IMR-90 (cell line): ENCODE results near the gene ZNF132. TPM values are rescaled to one million over a fixed set of nuclear protein-coding genes. Genes with fewer than 3 reads are reported as not detected.

Experiments
- ATAC-seq: fragments of 200-7000 bp; cut with Tn5 transposase; 2 replicates; pipeline ENCODE4 v1.9.1; 2020; ENCODE audit warnings: low read depth, mild to moderate bottlenecking, moderate library complexity
- BruUV-seq: library from RNA; stranded (reverse); fragments of 400-500 nt; replicated peaks from 2 replicates; lab custom pipeline; 2021; lab: Mats Ljungman, UMichigan
- CTCF ChIA-PET: fragments of 300-600 bp; formaldehyde crosslinking; extraction: SDS; loops from one replicate; lab custom pipeline; 2021; ENCODE audit warnings: antibody characterized with exemption; lab: Yijun Ruan, JAX
- POLR2A ChIA-PET: fragments of 300-600 bp; sonication (Branson Sonifier 250); formaldehyde crosslinking; loops from one replicate; lab custom pipeline; 2022; ENCODE audit warnings: antibody characterized with exemption; ENCODE audit not compliant: unreplicated experiment; lab: Charles Lee
- DNase-seq: peaks from one replicate; pipeline ENCODE4 v3.0.0; 2013
- H2AFZ ChIP-seq: replicated peaks from 2 replicates; pipeline ENCODE3; 2013; ENCODE audit warnings: low read length, mild to moderate bottlenecking; ENCODE audit not compliant: poor library complexity
- H2AK5ac ChIP-seq: 2 replicates; pipeline ENCODE4 v1.6.1; 2013; ENCODE audit warnings: low read depth, low read length, inconsistent platforms
- H2AK9ac ChIP-seq: replicated peaks from 2 replicates; pipeline ENCODE3; 2013; ENCODE audit warnings: mild to moderate bottlenecking, low read depth, low read length, moderate library complexity; ENCODE audit not compliant: poor library complexity
- H2BK120ac ChIP-seq: 2 replicates; pipeline ENCODE4 v1.6.1; 2013; ENCODE audit warnings: low read depth, low read length, inconsistent platforms
- H2BK15ac ChIP-seq: 3 replicates; pipeline ENCODE4 v1.6.1; 2013; ENCODE audit warnings: low read depth, low read length, inconsistent platforms
- H2BK20ac ChIP-seq: 2 replicates; pipeline ENCODE4 v1.6.1; 2013; ENCODE audit warnings: low read depth, mild to moderate bottlenecking, inconsistent platforms, low read length, moderate library complexity
- H2BK5ac ChIP-seq: 2 replicates; pipeline ENCODE4 v1.6.1; 2013; ENCODE audit warnings: mild to moderate bottlenecking, low read depth, low read length, inconsistent platforms; ENCODE audit not compliant: poor library complexity, severe bottlenecking
- H3K14ac ChIP-seq: replicated peaks from 2 replicates; pipeline ENCODE4 v1.6.1; 2013; ENCODE audit warnings: low read depth, low read length, inconsistent platforms
- H3K18ac ChIP-seq: 2 replicates; pipeline ENCODE4 v1.6.1; 2013; ENCODE audit warnings: low read depth, low read length, control low read depth
- H3K23ac ChIP-seq: 2 replicates; pipeline ENCODE4 v1.6.1; 2013; ENCODE audit warnings: low read depth, low read length, inconsistent platforms
- H3K27ac ChIP-seq: 2 replicates; pipeline ENCODE4 v1.5.1; 2013; ENCODE audit warnings: mild to moderate bottlenecking, control low read depth, low read length; ENCODE audit not compliant: insufficient read depth
- H3K27me3 ChIP-seq: 2 replicates; pipeline ENCODE4 v1.6.1; 2013; ENCODE audit warnings: low read length; ENCODE audit not compliant: control insufficient read depth, insufficient read depth
- H3K36me3 ChIP-seq: 2 replicates; pipeline ENCODE4 v1.6.1; 2013; ENCODE audit warnings: low read length, mixed read lengths; ENCODE audit not compliant: control insufficient read depth, insufficient read depth
- H3K4ac ChIP-seq: 2 replicates; pipeline ENCODE4 v1.6.1; 2013; ENCODE audit warnings: low read depth, low read length, inconsistent platforms
- H3K4me1 ChIP-seq: 2 replicates; pipeline ENCODE4 v1.6.1; 2013; ENCODE audit warnings: low read length, mixed read lengths; ENCODE audit not compliant: control insufficient read depth, insufficient read depth
- H3K4me2 ChIP-seq: 2 replicates; pipeline ENCODE4 v1.6.1; 2013; ENCODE audit warnings: low read depth, mild to moderate bottlenecking, control low read depth, low read length, moderate library complexity
- H3K4me3 ChIP-seq: 2 replicates; pipeline ENCODE4 v1.5.1; 2013; ENCODE audit warnings: low read depth, mild to moderate bottlenecking, control low read depth, low read length, moderate library complexity; ENCODE audit not compliant: insufficient read depth
- H3K56ac ChIP-seq: 2 replicates; pipeline ENCODE4 v1.6.1; 2013; ENCODE audit warnings: low read length, inconsistent platforms; ENCODE audit not compliant: insufficient read depth; ENCODE audit errors: extremely low read depth
- H3K79me1 ChIP-seq, 2 experiments: 2 replicates each; pipeline ENCODE4 v1.6.1; 2013; ENCODE audit warnings: low read length in 2 of 2, inconsistent platforms in 1 of 2, low read depth in 1 of 2
- H3K9ac ChIP-seq: 2 replicates; pipeline ENCODE4 v1.6.1; 2013; ENCODE audit warnings: low read depth, low read length, control low read depth
- H3K9me1 ChIP-seq: 2 replicates; pipeline ENCODE4 v1.6.1; 2013; ENCODE audit warnings: low read length, inconsistent platforms; ENCODE audit not compliant: insufficient read depth
- H3K9me3 ChIP-seq: 2 replicates; pipeline ENCODE4 v1.6.1; 2013; ENCODE audit warnings: low read length; ENCODE audit not compliant: control insufficient read depth, insufficient read depth
- H4K20me1 ChIP-seq: 2 replicates; pipeline ENCODE4 v1.6.1; 2013; ENCODE audit warnings: low read length, inconsistent platforms; ENCODE audit not compliant: insufficient read depth
- H4K5ac ChIP-seq: 2 replicates; pipeline ENCODE4 v1.6.1; 2013; ENCODE audit warnings: mild to moderate bottlenecking, low read depth, low read length, control low read depth
- H4K8ac ChIP-seq, 2 experiments: 2 replicates each; pipeline ENCODE4 v1.6.1; 2013; ENCODE audit warnings: low read depth in 2 of 2, low read length in 2 of 2, control low read depth in 1 of 2, inconsistent platforms in 1 of 2
- H4K91ac ChIP-seq: 2 replicates; pipeline ENCODE4 v1.6.1; 2013; ENCODE audit warnings: low read depth, low read length, inconsistent platforms; ENCODE audit not compliant: insufficient read depth
- CEBPB ChIP-seq: IDR thresholded peaks from 2 replicates; pipeline ENCODE4 v1.6.1; 2012; ENCODE audit warnings: low read depth, low read length, improper control_type of control experiment
- CTCF ChIP-seq: conservative IDR thresholded peaks from 2 replicates; pipeline ENCODE4 v1.5.1; 2012; ENCODE audit warnings: mild to moderate bottlenecking, low read depth, low read length, improper control_type of control experiment
- ELK1 ChIP-seq: fragments of 150-350 bp; IDR thresholded peaks from 2 replicates; pipeline ENCODE4 v1.6.1; 2016; ENCODE audit warnings: low read depth, mild to moderate bottlenecking, low read length, moderate library complexity, borderline replicate concordance
- FOS ChIP-seq: fragments of 150-350 bp; IDR thresholded peaks from 2 replicates; pipeline ENCODE4 v1.6.1; 2016; ENCODE audit warnings: low read depth, low read length
- MAFK ChIP-seq: IDR thresholded peaks from 2 replicates; pipeline ENCODE4 v1.6.1; 2012; ENCODE audit warnings: low read depth, low read length, improper control_type of control experiment
- MAZ ChIP-seq: IDR thresholded peaks from 2 replicates; pipeline ENCODE4 v1.6.1; 2012; ENCODE audit warnings: low read depth, mild to moderate bottlenecking, low read length, improper control_type of control experiment, moderate library complexity, borderline replicate concordance
- RAD21 ChIP-seq: IDR thresholded peaks from 2 replicates; pipeline ENCODE4 v1.6.1; 2012; ENCODE audit warnings: low read length, improper control_type of control experiment
- RCOR1 ChIP-seq: IDR thresholded peaks from 2 replicates; pipeline ENCODE4 v1.6.1; 2012; ENCODE audit warnings: mild to moderate bottlenecking, low read length, improper control_type of control experiment; ENCODE audit not compliant: insufficient replicate concordance
- RFX5 ChIP-seq: IDR thresholded peaks from 2 replicates; pipeline ENCODE4 v1.8.0; 2012; ENCODE audit warnings: low read depth, mild to moderate bottlenecking, low read length, moderate library complexity
- SMC3 ChIP-seq: fragments of 150-350 bp; IDR thresholded peaks from 2 replicates; pipeline ENCODE4 v1.6.1; 2016; ENCODE audit warnings: low read depth, mild to moderate bottlenecking, antibody characterized with exemption, low read length, moderate library complexity
- USF2 ChIP-seq: fragments of 150-350 bp; IDR thresholded peaks from 2 replicates; pipeline ENCODE4 v1.6.1; 2017; ENCODE audit warnings: mild to moderate bottlenecking, antibody characterized with exemption, low read length, low read depth
- WGBS, 2 experiments: methylation state at CpG; one replicate each; pipeline versions ENCODE4 v1.1.5 to v1.1.7; 2013; ENCODE audit warnings: missing lambda C conversion rate in 2 of 2; ENCODE audit not compliant: insufficient read length in 1 of 2; ENCODE audit errors: extremely low coverage in 2 of 2; 5-methylcytosine and 5-hydroxymethylcytosine counted together
- dilution Hi-C: fragments of 300-500 bp; cut with HindIII; formaldehyde crosslinking; loops from one replicate; pipeline ENCODE4 v1.14.3; 2018; ENCODE audit warnings: low sequenced_read_pairs; ENCODE audit not compliant: unreplicated experiment
- in situ Hi-C: fragments of 300-500 bp; cut with MboI; formaldehyde crosslinking; loops from 3 replicates; pipeline ENCODE4 v1.14.3; 2019; ENCODE audit warnings: low sequenced_read_pairs, inconsistent platforms, mixed read lengths
- intact Hi-C: fragments of 100-400 bp; cut with micrococcal nuclease; formaldehyde crosslinking; loops from 2 replicates; pipeline ENCODE4 v1.10.0; 2022
- polyA plus RNA-seq, 3 experiments: library from polyadenylated mRNA; depleted of rRNA; stranded (reverse); fragments of >200 nt; gene quantifications; 2 replicates each; pipeline ENCODE4 v1.2.3, GENCODE V29; 2012; ENCODE audit warnings: low replicate concordance in 1 of 3
- total RNA-seq: library from RNA; depleted of rRNA; stranded (reverse); fragments of >200 nt; gene quantifications from 2 replicates; pipeline ENCODE4 v1.2.3, GENCODE V29; 2012

Gene ZNF132
- total and polyA plus RNA-seq, 2 of the 4 experiments (the other 2 are of a cell fraction): 2.4 to 13.6 TPM

DNA sequence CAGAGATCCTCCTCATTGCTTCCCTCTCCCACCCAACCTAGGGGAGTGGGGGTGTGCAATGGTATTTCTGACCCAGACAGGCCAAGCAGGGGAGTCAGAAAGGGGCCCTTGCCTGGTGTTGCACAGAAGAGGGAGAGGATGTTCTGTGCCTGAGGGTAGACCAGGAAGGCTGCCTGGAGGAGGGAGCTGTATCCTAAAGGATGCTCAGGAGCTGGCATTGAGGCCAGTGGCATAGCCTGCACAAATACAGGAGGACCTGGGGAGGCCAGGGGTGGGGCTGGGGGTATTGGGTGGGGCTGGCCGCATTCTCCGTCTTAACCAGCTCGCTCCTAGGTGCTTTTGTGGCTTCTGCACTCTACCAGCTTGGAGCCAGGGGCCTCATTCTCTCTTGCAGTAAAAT is 40.0 kb downstream of the ZNF132 start (continued):
- TF ChIP-seq RFX5 (no peak), MAZ (no peak)

- H4K91ac ChIP-seq: no peak overlapping the region
- intact Hi-C loops: no loop called here
- no peak overlapping the region for H3K4me2 ChIP-seq
- no peak overlapping the region for H3K18ac ChIP-seq
- dilution Hi-C loops: no loop called here
- no CpG with 5 or more reads among the region's 6 CpGs for WGBS, 2 experiments
- H3K9me1 ChIP-seq: no peaks in the 10 kb centered on the region
- TF ChIP-seq ELK1 (no peak), MAFK (no peak), USF2 (no peak), RAD21 (no peak), MAZ (no peak), CEBPB (no peak), RFX5 (no peak), SMC3 (no peak), FOS (no peak), RCOR1 (no peak), CTCF (no peak)
- peaks cover 5% of the 10 kb centered on the region for H3K4me1 ChIP-seq
- no peak overlapping the region for H4K8ac ChIP-seq
- peaks cover 17% of the 10 kb centered on the region for H3K36me3 ChIP-seq
- H2BK15ac ChIP-seq: no peak overlapping the region
- H4K20me1 ChIP-seq: peaks cover 15% of the 10 kb centered on the region
- no peak overlapping the region for H2BK5ac ChIP-seq
- H4K5ac ChIP-seq: no peak overlapping the region
- H3K4ac ChIP-seq: no peak overlapping the region
- DNase-seq (no peak), ATAC-seq (no peak)
- no peak overlapping the region for H2BK20ac ChIP-seq
- no TSS peak for BruUV-seq
- H3K79me1 ChIP-seq: peaks cover 0 to 24% of the 10 kb centered on the region in 2 experiments; a peak in 2 of 4 replicates
- CTCF ChIA-PET: no interaction called here
- no peak overlapping the region for H2BK120ac ChIP-seq
- no peak overlapping the region for H2AFZ ChIP-seq
- POLR2A ChIA-PET: no interaction called here
- H3K9me3 ChIP-seq: no peaks in the 10 kb centered on the region
- no peak overlapping the region for H3K56ac ChIP-seq
- H3K4me3 ChIP-seq: no peak overlapping the region
- no peak overlapping the region for H3K14ac ChIP-seq
- H3K27me3 ChIP-seq: no peaks in the 10 kb centered on the region
- in situ Hi-C loops: no loop called here
- H2AK5ac ChIP-seq: no peak overlapping the region
- H3K27ac ChIP-seq: no peak overlapping the region
- no peak overlapping the region for H2AK9ac ChIP-seq
- H3K23ac ChIP-seq: no peak overlapping the region
- H3K9ac ChIP-seq: no peak overlapping the region
Observed at GRCh38 chr19:58398545-58398944, 41.4 kb downstream of the ZNF132 start.
